ENCODE data around the gene CREG1. TPM values are rescaled to one million over a fixed set of nuclear protein-coding genes. Genes with fewer than 3 reads are reported as not detected.

CREG1 gene
- total RNA-seq, 1 donor from 2014 or later = 2.5 TPM

DNA sequence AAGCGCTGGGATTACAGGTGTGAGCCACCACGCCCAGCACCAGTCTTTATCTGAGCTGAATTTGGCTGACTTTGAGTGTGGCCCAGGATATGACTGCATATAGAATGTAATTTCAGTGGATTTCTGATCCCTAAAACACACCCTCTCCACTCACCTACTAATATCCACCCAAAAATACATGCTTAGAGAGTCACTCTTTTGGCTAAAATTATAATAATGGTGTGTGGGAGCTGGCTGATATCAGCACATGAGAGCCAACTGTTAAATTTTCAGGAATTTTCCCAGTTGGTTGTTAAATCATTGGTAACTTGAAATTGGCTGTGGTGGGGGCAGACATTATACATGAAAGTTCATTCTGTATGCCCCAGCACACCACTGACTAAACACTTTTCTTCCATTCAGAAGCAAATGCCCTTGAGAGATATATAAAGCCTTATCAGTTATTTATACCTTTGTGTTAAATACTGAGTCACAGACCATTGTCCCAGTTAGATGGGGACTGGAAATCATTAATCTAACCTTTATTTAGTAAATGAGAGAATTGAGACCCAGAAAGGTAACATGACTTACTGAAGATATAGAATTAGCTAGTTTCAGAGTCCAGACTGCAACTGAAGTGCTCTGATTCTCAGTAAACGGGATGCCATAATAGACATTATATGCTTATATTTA is 25.4 kb downstream of the CREG1 start:
- Mint-ChIP-seq H3K36me3 (ENCODE audit: unreplicated experiment) (peaks cover 5% of the 10 kb centered on the region), H3K4me3 (ENCODE audit: unreplicated experiment) (no peak overlapping the region), H3K4me1 (ENCODE audit: low read depth, unreplicated experiment) (peaks cover 6% of the 10 kb centered on the region), H3K27ac (ENCODE audit: unreplicated experiment) (no peak overlapping the region), H3K9me3 (ENCODE audit: unreplicated experiment) (peaks cover 1% of the 10 kb centered on the region), H3K27me3 (ENCODE audit: unreplicated experiment) (peaks cover 6% of the 10 kb centered on the region)
- TF ChIP-seq CTCF (IDR thresholded peaks at IDR 0.05; ENCODE audit: partially characterized antibody, unreplicated experiment) = no peak
- no peak for DNase-seq

- Mint-ChIP-seq H3K4me1 (ENCODE audit: low read depth, unreplicated experiment) (peaks cover 6% of the 10 kb centered on the region), H3K4me3 (ENCODE audit: unreplicated experiment) (no peak overlapping the region), H3K36me3 (ENCODE audit: unreplicated experiment) (peaks cover 7% of the 10 kb centered on the region), H3K27ac (ENCODE audit: unreplicated experiment) (no peak overlapping the region), H3K27me3 (ENCODE audit: unreplicated experiment) (peaks cover 6% of the 10 kb centered on the region), H3K9me3 (ENCODE audit: unreplicated experiment) (peaks cover 1% of the 10 kb centered on the region)
- no peak for TF ChIP-seq CTCF (IDR thresholded peaks at IDR 0.05; ENCODE audit: partially characterized antibody, unreplicated experiment)
- no peak for DNase-seq
Observed at GRCh38 chr1:167526667-167527383, 26.7 kb downstream of the CREG1 start.

- Mint-ChIP-seq H3K4me3 (ENCODE audit: unreplicated experiment) (no peak overlapping the region), H3K9me3 (ENCODE audit: unreplicated experiment) (peaks cover 1% of the 10 kb centered on the region), H3K27ac (ENCODE audit: unreplicated experiment) (no peak overlapping the region), H3K27me3 (ENCODE audit: unreplicated experiment) (peaks cover 6% of the 10 kb centered on the region), H3K4me1 (ENCODE audit: low read depth, unreplicated experiment) (peaks cover 2% of the 10 kb centered on the region), H3K36me3 (ENCODE audit: unreplicated experiment) (peaks cover 10% of the 10 kb centered on the region)
- no peak for TF ChIP-seq CTCF (IDR thresholded peaks at IDR 0.05; ENCODE audit: partially characterized antibody, unreplicated experiment)
- no peak for DNase-seq
Observed at GRCh38 chr1:167524651-167525050, 28.9 kb downstream of the CREG1 start.

GRCh38 chr1:167522246-167522645 is 31.3 kb downstream of the CREG1 start:
- Mint-ChIP-seq H3K4me3 (ENCODE audit: unreplicated experiment) (no peak overlapping the region), H3K9me3 (ENCODE audit: unreplicated experiment) (no peaks in the 10 kb centered on the region), H3K36me3 (ENCODE audit: unreplicated experiment) (peaks cover 10% of the 10 kb centered on the region), H3K27me3 (ENCODE audit: unreplicated experiment) (peaks cover 6% of the 10 kb centered on the region), H3K4me1 (ENCODE audit: low read depth, unreplicated experiment) (peaks cover 3% of the 10 kb centered on the region), H3K27ac (ENCODE audit: unreplicated experiment) (no peak overlapping the region)
- no peak for DNase-seq
- no peak for TF ChIP-seq CTCF (IDR thresholded peaks at IDR 0.05; ENCODE audit: partially characterized antibody, unreplicated experiment)

- TF ChIP-seq CTCF (IDR thresholded peaks at IDR 0.05; ENCODE audit: partially characterized antibody, unreplicated experiment) = no peak
- Mint-ChIP-seq H3K4me3 (ENCODE audit: unreplicated experiment) (no peak overlapping the region), H3K9me3 (ENCODE audit: unreplicated experiment) (no peaks in the 10 kb centered on the region), H3K4me1 (ENCODE audit: low read depth, unreplicated experiment) (peaks cover 2% of the 10 kb centered on the region), H3K27ac (ENCODE audit: unreplicated experiment) (no peak overlapping the region), H3K27me3 (ENCODE audit: unreplicated experiment) (peaks cover 6% of the 10 kb centered on the region), H3K36me3 (ENCODE audit: unreplicated experiment) (peaks cover 10% of the 10 kb centered on the region)
- no peak for DNase-seq
Observed at GRCh38 chr1:167520711-167521206, 32.8 kb downstream of the CREG1 start.

Data from glutamatergic neuron (in vitro differentiated cells).